Osteoblast (primary cell): ENCODE measurements around the gene GLTP. TPM values are rescaled to one million over a fixed set of nuclear protein-coding genes. Genes with fewer than 3 reads are reported as not detected.

ENCODE experiments used
- DNase-seq: peaks from one replicate; pipeline ENCODE4 v3.0.0; 2011; ENCODE audit warnings: low spot score, mixed read lengths; ENCODE audit not compliant: insufficient read length; ENCODE audit errors: missing footprints
- H2AFZ ChIP-seq: 2 replicates; pipeline ENCODE4 v1.6.0; 2011; ENCODE audit warnings: mild to moderate bottlenecking, low read length
- H3K27ac ChIP-seq: 2 replicates; pipeline ENCODE4 v1.5.1; 2011; ENCODE audit warnings: mild to moderate bottlenecking, low read depth, low read length, moderate library complexity
- H3K27me3 ChIP-seq: 2 replicates; pipeline ENCODE4 v1.6.0; 2012; ENCODE audit warnings: mild to moderate bottlenecking, control low read depth, inconsistent platforms, low read length, moderate library complexity; ENCODE audit not compliant: insufficient read depth
- H3K36me3 ChIP-seq: 2 replicates; pipeline ENCODE4 v1.5.1; 2011; ENCODE audit warnings: mild to moderate bottlenecking, low read length, control low read depth, moderate library complexity; ENCODE audit not compliant: insufficient read depth
- H3K4me1 ChIP-seq: 2 replicates; pipeline ENCODE4 v1.5.1; 2011; ENCODE audit warnings: mild to moderate bottlenecking, low read length, control low read depth, moderate library complexity; ENCODE audit not compliant: insufficient read depth
- H3K4me2 ChIP-seq: 2 replicates; pipeline ENCODE4 v1.6.0; 2011; ENCODE audit warnings: mild to moderate bottlenecking, low read length; ENCODE audit not compliant: insufficient read depth
- H3K4me3 ChIP-seq: fragments of 200-600 bp; sonication (generic); 3 replicates; pipeline ENCODE4 v1.5.1; 2012; ENCODE audit warnings: mild to moderate bottlenecking, low read length, inconsistent platforms; ENCODE audit not compliant: insufficient read depth
- H3K79me2 ChIP-seq: 2 replicates; pipeline ENCODE4 v1.6.0; 2012; ENCODE audit warnings: mild to moderate bottlenecking, low read length, control low read depth, inconsistent platforms; ENCODE audit not compliant: insufficient read depth
- H3K9me3 ChIP-seq: 2 replicates; pipeline ENCODE4 v1.5.1; 2011; ENCODE audit warnings: low read depth, low read length, control low read depth
- H4K20me1 ChIP-seq: 2 replicates; pipeline ENCODE4 v1.6.0; 2012; ENCODE audit warnings: mild to moderate bottlenecking, low read length, control low read depth; ENCODE audit not compliant: insufficient read depth
- CTCF ChIP-seq: IDR thresholded peaks from 2 replicates; pipeline ENCODE4 v1.5.1; 2011; ENCODE audit warnings: mild to moderate bottlenecking, low read depth, low read length, moderate library complexity; ENCODE audit errors: extremely low read depth
- total RNA-seq: library from RNA; depleted of rRNA; stranded (reverse); fragments of >200 nt; gene quantifications from 2 replicates; pipeline ENCODE4 v1.2.3, GENCODE V29; 2012

GLTP gene
- total RNA-seq, 1 donor: 50.3 TPM

GRCh38 chr12:109830718-109831117, 49.6 kb downstream of the GLTP start:
- no peaks in the 10 kb centered on the region for H3K27me3 ChIP-seq
- no peak overlapping the region for H2AFZ ChIP-seq
- peaks cover 7% of the 10 kb centered on the region for H4K20me1 ChIP-seq
- H3K27ac ChIP-seq: no peak overlapping the region
- H3K9me3 ChIP-seq: no peaks in the 10 kb centered on the region
- H3K79me2 ChIP-seq: no peaks in the 10 kb centered on the region
- no peak overlapping the region for H3K4me3 ChIP-seq
- peak; percentile 65 for DNase-seq
- no peaks in the 10 kb centered on the region for H3K36me3 ChIP-seq
- H3K4me1 ChIP-seq: no peaks in the 10 kb centered on the region
- H3K4me2 ChIP-seq: no peak overlapping the region
- no peak for TF ChIP-seq CTCF

- Histone ChIP-seq H3K9me3 (no peaks in the 10 kb centered on the region), H3K27me3 (no peaks in the 10 kb centered on the region), H3K4me1 (no peaks in the 10 kb centered on the region), H3K4me3 (no peak overlapping the region), H3K27ac (no peak overlapping the region), H3K36me3 (no peaks in the 10 kb centered on the region), H4K20me1 (peaks cover 7% of the 10 kb centered on the region), H3K79me2 (no peaks in the 10 kb centered on the region), H3K4me2 (no peak overlapping the region), H2AFZ (no peak overlapping the region)
- DNase-seq: no peak
- TF ChIP-seq CTCF: no peak
Observed at GRCh38 chr12:109830267-109830666, 50.1 kb downstream of the GLTP start.

GRCh38 chr12:109829667-109830066, 50.7 kb downstream of the GLTP start:
- no peaks in the 10 kb centered on the region for H3K36me3 ChIP-seq
- H3K27me3 ChIP-seq: no peaks in the 10 kb centered on the region
- no peak for TF ChIP-seq CTCF
- H4K20me1 ChIP-seq: peaks cover 7% of the 10 kb centered on the region
- H3K4me3 ChIP-seq: no peak overlapping the region
- no peaks in the 10 kb centered on the region for H3K79me2 ChIP-seq
- no peak overlapping the region for H3K27ac ChIP-seq
- H3K4me2 ChIP-seq: no peak overlapping the region
- no peaks in the 10 kb centered on the region for H3K4me1 ChIP-seq
- DNase-seq: no peak
- H3K9me3 ChIP-seq: no peaks in the 10 kb centered on the region
- no peak overlapping the region for H2AFZ ChIP-seq

GRCh38 chr12:109828754-109829511, 51.4 kb downstream of the GLTP start:
- Histone ChIP-seq H3K36me3 (no peaks in the 10 kb centered on the region), H2AFZ (no peak overlapping the region), H3K4me2 (no peak overlapping the region), H3K4me3 (no peak overlapping the region), H4K20me1 (peaks cover 7% of the 10 kb centered on the region), H3K79me2 (no peaks in the 10 kb centered on the region), H3K4me1 (no peaks in the 10 kb centered on the region), H3K27ac (no peak overlapping the region), H3K9me3 (no peaks in the 10 kb centered on the region), H3K27me3 (no peaks in the 10 kb centered on the region)
- no peak for DNase-seq
- TF ChIP-seq CTCF: no peak
